Tibial nerve (tissue), 4 donors: Measurements from ENCODE around the gene STAT3.
"Not testable (repeated sequence)": the region's sequence is repeated elsewhere in the genome, so short reads cannot be mapped to it uniquely, and the experiment has no call there.

Experiments
- CTCF ChIP-seq, 5 experiments: fragments of 200-600 bp in 3 of 5; fragments of 450-650 bp in 2 of 5; sonication (generic) in 3 of 5; IDR thresholded peaks; one replicate each; pipeline ENCODE4 v1.5.1; 2016 to 2019; ENCODE audit warnings: antibody characterized with exemption in 5 of 5, mild to moderate bottlenecking in 3 of 5, moderate library complexity in 2 of 5
- EP300 ChIP-seq, 2 donors: sonication (generic); formaldehyde crosslinking; IDR thresholded peaks; one replicate each; pipeline ENCODE4 v1.6.1; 2017; ENCODE audit warnings: antibody characterized with exemption in 2 of 2, mild to moderate bottlenecking in 1 of 2
- POLR2A ChIP-seq, 2 donors: fragments of 450-650 bp; IDR thresholded peaks; one replicate each; pipeline ENCODE4 v1.6.1; 2017; ENCODE audit warnings: antibody characterized with exemption in 2 of 2, mild to moderate bottlenecking in 2 of 2, moderate library complexity in 2 of 2

GRCh38 chr17:42391439-42391838 lies 3.2 kb upstream of the STAT3 start:
- not testable (repeated sequence) for TF ChIP-seq CTCF, POLR2A, EP300 (IDR thresholded peaks at IDR 0.05)
